Measurements from ENCODE around the gene PDGFRB. TPM values are rescaled to one million over a fixed set of nuclear protein-coding genes. Genes with fewer than 3 reads are reported as not detected.

Gene PDGFRB
- total RNA-seq, 2 experiments from 2014 or later: 0.23 to 3.0 TPM

GRCh38 chr5:150186897-150187296 is 31.3 kb upstream of the PDGFRB start:
- Histone ChIP-seq H2AFZ (ENCODE audit: low read length) (no peak overlapping the region), H3K79me2 (ENCODE audit: insufficient read depth, low read depth, low read length) (no peaks in the 10 kb centered on the region), H3K9me3 (ENCODE audit: low read length) (no peaks in the 10 kb centered on the region), H4K20me1 (ENCODE audit: insufficient read depth, low read length) (no peaks in the 10 kb centered on the region), H3K4me1 (ENCODE audit: insufficient read depth, low read length, poor library complexity, severe bottlenecking) (no peaks in the 10 kb centered on the region), H3K4me3 (ENCODE audit: low read depth, low read length, poor library complexity, severe bottlenecking) (no peak overlapping the region), H3K36me3 (ENCODE audit: insufficient read depth, low read length) (no peaks in the 10 kb centered on the region), H3K4me2 (ENCODE audit: low read length) (no peak overlapping the region), H3K9me2 (ENCODE audit: insufficient read depth, low read length) (no peaks in the 10 kb centered on the region), H3K27ac (ENCODE audit: low read depth, low read length, poor library complexity, severe bottlenecking) (no peak overlapping the region)
- DNase-seq (ENCODE audit: low spot score): no peak
- intact Hi-C loops (cut with micrococcal nuclease; ENCODE audit: unreplicated experiment): no loop called here
- POLR2A ChIA-PET: no interaction called here
- CTCF ChIA-PET (ENCODE audit: unreplicated experiment): no interaction called here
- BruUV-seq (replicated peaks): no TSS peak
- no peak for TF ChIP-seq CTCF (conservative IDR thresholded peaks at IDR 0.05; ENCODE audit: low read length)

- no peaks in the 10 kb centered on the region for H3K36me3 ChIP-seq (ENCODE audit: insufficient read depth, low read length)
- no peak overlapping the region for H3K4me3 ChIP-seq (ENCODE audit: low read depth, low read length, poor library complexity, severe bottlenecking)
- CTCF ChIA-PET (ENCODE audit: unreplicated experiment): no interaction called here
- H4K20me1 ChIP-seq (ENCODE audit: insufficient read depth, low read length): no peaks in the 10 kb centered on the region
- TF ChIP-seq CTCF (conservative IDR thresholded peaks at IDR 0.05; ENCODE audit: low read length) (no peak), EZH2phosphoT487 (IDR thresholded peaks at IDR 0.05; ENCODE audit: borderline replicate concordance, low read depth, low read length) (no peak)
- no peak overlapping the region for H2AFZ ChIP-seq (ENCODE audit: low read length)
- H3K9me2 ChIP-seq (ENCODE audit: insufficient read depth, low read length): no peaks in the 10 kb centered on the region
- no peaks in the 10 kb centered on the region for H3K79me2 ChIP-seq (ENCODE audit: insufficient read depth, low read depth, low read length)
- no peaks in the 10 kb centered on the region for H3K4me1 ChIP-seq (ENCODE audit: insufficient read depth, low read length, poor library complexity, severe bottlenecking)
- intact Hi-C loops (cut with micrococcal nuclease; ENCODE audit: unreplicated experiment): no loop called here
- H3K9me3 ChIP-seq (ENCODE audit: low read length): no peaks in the 10 kb centered on the region
- POLR2A ChIA-PET: interaction anchor here (0.5 kb wide), 1 partner anchor 241 kb away, joined by 3 read pairs; no protein-coding TSS in a partner anchor
- no peak for DNase-seq (ENCODE audit: low spot score)
- no peak overlapping the region for H3K4me2 ChIP-seq (ENCODE audit: low read length)
- BruUV-seq (replicated peaks): no TSS peak
- H3K27ac ChIP-seq (ENCODE audit: low read depth, low read length, poor library complexity, severe bottlenecking): no peak overlapping the region
These were observed 30.5 kb upstream of the PDGFRB start for GRCh38 chr5:150186137-150186536.

GRCh38 chr5:150184990-150185912 is 29.6 kb upstream of the PDGFRB start:
- Histone ChIP-seq H3K4me3 (ENCODE audit: low read depth, low read length, poor library complexity, severe bottlenecking) (no peak overlapping the region), H3K4me2 (ENCODE audit: low read length) (no peak overlapping the region), H3K27ac (ENCODE audit: low read depth, low read length, poor library complexity, severe bottlenecking) (no peak overlapping the region), H3K4me1 (ENCODE audit: insufficient read depth, low read length, poor library complexity, severe bottlenecking) (no peaks in the 10 kb centered on the region), H3K9me2 (ENCODE audit: insufficient read depth, low read length) (no peaks in the 10 kb centered on the region), H4K20me1 (ENCODE audit: insufficient read depth, low read length) (no peaks in the 10 kb centered on the region), H3K36me3 (ENCODE audit: insufficient read depth, low read length) (no peaks in the 10 kb centered on the region), H3K9me3 (ENCODE audit: low read length) (no peaks in the 10 kb centered on the region), H3K79me2 (ENCODE audit: insufficient read depth, low read depth, low read length) (no peaks in the 10 kb centered on the region), H2AFZ (ENCODE audit: low read length) (no peak overlapping the region)
- BruUV-seq (replicated peaks): no TSS peak
- ChIA-PET POLR2A (interaction anchor here (0.5 kb wide), 1 partner anchor 240 kb away, joined by 3 read pairs; no protein-coding TSS in a partner anchor), CTCF (ENCODE audit: unreplicated experiment) (no interaction called here)
- DNase-seq (ENCODE audit: low spot score): no peak
- TF ChIP-seq CTCF (conservative IDR thresholded peaks at IDR 0.05; ENCODE audit: low read length) (no peak), EZH2phosphoT487 (IDR thresholded peaks at IDR 0.05; ENCODE audit: borderline replicate concordance, low read depth, low read length) (no peak)
- intact Hi-C loops (cut with micrococcal nuclease; ENCODE audit: unreplicated experiment): no loop called here
